Kidney (tissue), 14 donors: ENCODE measurements around the gene LEFTY1. TPM values are rescaled to one million over a fixed set of nuclear protein-coding genes. Genes with fewer than 3 reads are reported as not detected.

Experiments
- DNase-seq, 5 donors: peaks; one replicate each; pipeline ENCODE4 v3.0.0-alpha.2; 2013 to 2020
- FAIRE-seq: peaks from 2 replicates; lab custom pipeline; 2012; peaks lifted over from hg19 to GRCh38; lab: Jason Lieb, UNC
- H3K27ac ChIP-seq, 2 donors: one replicate each; pipeline ENCODE4 v1.7.0; 2013; ENCODE audit warnings: low read depth in 2 of 2, low read length in 2 of 2, inconsistent platforms in 1 of 2
- H3K27me3 ChIP-seq: one replicate; pipeline ENCODE4 v1.7.1; 2013; ENCODE audit warnings: low read length, inconsistent platforms; ENCODE audit not compliant: control insufficient read depth, insufficient read depth
- H3K36me3 ChIP-seq, 3 donors: one replicate each; pipeline versions ENCODE4 v1.7.0 to v1.7.1; 2013; ENCODE audit warnings: low read length in 3 of 3, control low read depth in 1 of 3, inconsistent platforms in 1 of 3; ENCODE audit not compliant: insufficient read depth in 3 of 3, control insufficient read depth in 2 of 3
- H3K4me1 ChIP-seq, 3 donors: one replicate each; pipeline versions ENCODE4 v1.7.0 to v1.7.1; 2013; ENCODE audit warnings: low read length in 3 of 3, inconsistent platforms in 1 of 3, low read depth in 1 of 3; ENCODE audit not compliant: control insufficient read depth in 2 of 3, insufficient read depth in 2 of 3
- H3K4me3 ChIP-seq, 3 donors: one replicate each; pipeline versions ENCODE4 v1.7.0 to v1.8.1; 2013; ENCODE audit warnings: low read length in 3 of 3, control low read depth in 1 of 3, inconsistent platforms in 1 of 3
- H3K9ac ChIP-seq, 3 donors: one replicate each; pipeline versions ENCODE4 v1.7.0 to v1.7.1; 2013; ENCODE audit warnings: low read length in 3 of 3, control low read depth in 1 of 3, inconsistent platforms in 1 of 3
- H3K9me3 ChIP-seq, 3 donors: one replicate each; pipeline versions ENCODE4 v1.7.0 to v1.7.1; 2013; ENCODE audit warnings: low read length in 3 of 3, control low read depth in 1 of 3, inconsistent platforms in 1 of 3; ENCODE audit not compliant: control insufficient read depth in 2 of 3, insufficient read depth in 1 of 3
- CTCF ChIP-seq: IDR thresholded peaks from 3 replicates; pipeline ENCODE4 v1.5.1; 2012; ENCODE audit warnings: mild to moderate bottlenecking, moderate library complexity, borderline replicate concordance; ENCODE audit not compliant: insufficient read depth; ENCODE audit errors: extremely low read depth
- intact Hi-C: fragments of 100-400 bp; cut with DNase I; formaldehyde crosslinking; loops from one replicate; pipeline ENCODE4 v1.11.1; 2022
- polyA plus RNA-seq: library from polyadenylated mRNA; stranded (reverse); fragments of 350-450 nt; fragmentation: Illumina TruSeq; extraction: RNeasy Lipid Tissue Mini Kit (QIAGEN cat#74804); gene quantifications from one replicate; pipeline ENCODE4 v1.2.3, GENCODE V29; 2014; ENCODE audit warnings: low read depth, low replicate concordance; ENCODE audit not compliant: insufficient read depth
- total RNA-seq: library from RNA; stranded (reverse); fragmentation: NEBNext Ultra II Directional; extraction: Animal tissue kit (Norgen Biotek cat#: 25700); gene quantifications from one replicate; pipeline ENCODE4 v1.2.1, GENCODE V29; 2021
- donor health status: control.
- donor health status: control.
- donor health status: control.
- donor health status: control.
- donor health status: control.
- donor health status: DM: yes; HTN: yes; CAD: no.
- donor health status: Normal renal cell carcinoma (clear cell type).

The LEFTY1 gene
- total and polyA plus RNA-seq, 2 donors from 2014 or later, result 0.41 to 8.6 TPM

- intact Hi-C loops, result no loop called here
- Histone ChIP-seq H3K4me3 (no peak overlapping the region), H3K9me3 (no peaks in the 10 kb centered on the region), H3K4me1 (peaks cover 0 to 8% (median 5%) of the 10 kb centered on the region in 3 donors), H3K36me3 (peaks cover 9 to 55% (median 32%) of the 10 kb centered on the region in 3 donors), H3K27ac (no peak overlapping the region), H3K27me3 (no peaks in the 10 kb centered on the region), H3K9ac (no peak overlapping the region)
- DNase-seq, result no peak
- no peak for TF ChIP-seq CTCF
- FAIRE-seq, result no peak
Measured at GRCh38 chr1:225872075-225872430, 16.9 kb downstream of the LEFTY1 start.

- H3K9ac ChIP-seq, result no peak overlapping the region
- DNase-seq, result peak in 1 of 5 donors; percentile 49
- H3K27ac ChIP-seq, result no peak overlapping the region
- H3K4me3 ChIP-seq, result no peak overlapping the region
- no peaks in the 10 kb centered on the region for H3K27me3 ChIP-seq
- H3K9me3 ChIP-seq, result no peaks in the 10 kb centered on the region
- H3K4me1 ChIP-seq, result peaks cover 0 to 8% (median 4%) of the 10 kb centered on the region in 3 donors
- H3K36me3 ChIP-seq, result peaks cover 8 to 57% (median 37%) of the 10 kb centered on the region in 3 donors
- no peak for FAIRE-seq
- TF ChIP-seq CTCF, result no peak
- intact Hi-C loops, result no loop called here
Measured at GRCh38 chr1:225871359-225872074, 17.4 kb downstream of the LEFTY1 start.

- intact Hi-C loops, result no loop called here
- peaks cover 8 to 63% (median 40%) of the 10 kb centered on the region in 3 donors for H3K36me3 ChIP-seq
Measured at GRCh38 chr1:225870911-225871310, 18.0 kb downstream of the LEFTY1 start.

More at GRCh38 chr1:225870911-225871310, 18.0 kb downstream of the LEFTY1 start:
- DNase-seq, result peak in 1 of 5 donors; percentile 32
- Histone ChIP-seq H3K9me3 (no peaks in the 10 kb centered on the region), H3K27ac (no peak overlapping the region), H3K4me3 (no peak overlapping the region), H3K27me3 (no peaks in the 10 kb centered on the region), H3K4me1 (peaks cover 0 to 5% (median 0%) of the 10 kb centered on the region in 3 donors), H3K9ac (no peak overlapping the region)
- FAIRE-seq, result no peak
- no peak for TF ChIP-seq CTCF
